ENCODE data around the gene CANT1. TPM values are rescaled to one million over a fixed set of nuclear protein-coding genes. Genes with fewer than 3 reads are reported as not detected.

Gene CANT1
- total RNA-seq, 1 donor from 2014 or later: 81.6 TPM

GRCh38 chr17:78959803-78960202, 49.8 kb downstream of the CANT1 start:
- no peak for DNase-seq (ENCODE audit: low spot score)
- Mint-ChIP-seq H3K4me3 (ENCODE audit: unreplicated experiment) (no peak overlapping the region), H3K36me3 (ENCODE audit: low read depth, unreplicated experiment) (no peaks in the 10 kb centered on the region), H3K27me3 (ENCODE audit: unreplicated experiment) (peaks cover 5% of the 10 kb centered on the region), H3K4me1 (ENCODE audit: unreplicated experiment) (no peaks in the 10 kb centered on the region), H3K27ac (ENCODE audit: unreplicated experiment) (no peak overlapping the region), H3K9me3 (ENCODE audit: unreplicated experiment) (no peaks in the 10 kb centered on the region)
- no peak for TF ChIP-seq CTCF (IDR thresholded peaks at IDR 0.05; ENCODE audit: unreplicated experiment)

GRCh38 chr17:78958641-78959127, 50.9 kb downstream of the CANT1 start:
- Mint-ChIP-seq H3K4me1 (ENCODE audit: unreplicated experiment) (no peaks in the 10 kb centered on the region), H3K27me3 (ENCODE audit: unreplicated experiment) (peaks cover 6% of the 10 kb centered on the region), H3K9me3 (ENCODE audit: unreplicated experiment) (no peaks in the 10 kb centered on the region), H3K27ac (ENCODE audit: unreplicated experiment) (no peak overlapping the region), H3K36me3 (ENCODE audit: low read depth, unreplicated experiment) (no peaks in the 10 kb centered on the region), H3K4me3 (ENCODE audit: unreplicated experiment) (no peak overlapping the region)
- no peak for DNase-seq (ENCODE audit: low spot score)
- no peak for TF ChIP-seq CTCF (IDR thresholded peaks at IDR 0.05; ENCODE audit: unreplicated experiment)

- Mint-ChIP-seq H3K36me3 (ENCODE audit: low read depth, unreplicated experiment) (no peaks in the 10 kb centered on the region), H3K4me1 (ENCODE audit: unreplicated experiment) (no peaks in the 10 kb centered on the region), H3K9me3 (ENCODE audit: unreplicated experiment) (no peaks in the 10 kb centered on the region), H3K4me3 (ENCODE audit: unreplicated experiment) (no peak overlapping the region), H3K27me3 (ENCODE audit: unreplicated experiment) (peaks cover 6% of the 10 kb centered on the region), H3K27ac (ENCODE audit: unreplicated experiment) (no peak overlapping the region)
- TF ChIP-seq CTCF (IDR thresholded peaks at IDR 0.05; ENCODE audit: unreplicated experiment): no peak
- DNase-seq (ENCODE audit: low spot score): no peak
Observed at GRCh38 chr17:78957128-78957527, 52.4 kb downstream of the CANT1 start.

- H3K27ac Mint-ChIP-seq (ENCODE audit: unreplicated experiment): no peak overlapping the region
- H3K4me1 Mint-ChIP-seq (ENCODE audit: unreplicated experiment): peaks cover 3% of the 10 kb centered on the region
- H3K4me3 Mint-ChIP-seq (ENCODE audit: unreplicated experiment): no peak overlapping the region
- no peak for TF ChIP-seq CTCF (IDR thresholded peaks at IDR 0.05; ENCODE audit: unreplicated experiment)
- H3K27me3 Mint-ChIP-seq (ENCODE audit: unreplicated experiment): peaks cover 3% of the 10 kb centered on the region
- no peaks in the 10 kb centered on the region for H3K36me3 Mint-ChIP-seq (ENCODE audit: low read depth, unreplicated experiment)
- H3K9me3 Mint-ChIP-seq (ENCODE audit: unreplicated experiment): no peaks in the 10 kb centered on the region
- no peak for DNase-seq (ENCODE audit: low spot score)
Observed at GRCh38 chr17:78956254-78956653, 53.3 kb downstream of the CANT1 start.

- H3K4me3 Mint-ChIP-seq (ENCODE audit: unreplicated experiment): no peak overlapping the region
- no peak for DNase-seq (ENCODE audit: low spot score)
- H3K36me3 Mint-ChIP-seq (ENCODE audit: low read depth, unreplicated experiment): no peaks in the 10 kb centered on the region
- peaks cover 3% of the 10 kb centered on the region for H3K4me1 Mint-ChIP-seq (ENCODE audit: unreplicated experiment)
- H3K27me3 Mint-ChIP-seq (ENCODE audit: unreplicated experiment): peaks cover 3% of the 10 kb centered on the region
- no peaks in the 10 kb centered on the region for H3K9me3 Mint-ChIP-seq (ENCODE audit: unreplicated experiment)
- H3K27ac Mint-ChIP-seq (ENCODE audit: unreplicated experiment): no peak overlapping the region
- no peak for TF ChIP-seq CTCF (IDR thresholded peaks at IDR 0.05; ENCODE audit: unreplicated experiment)
Observed at GRCh38 chr17:78954684-78955083, 54.9 kb downstream of the CANT1 start.

Data from endothelial cell (in vitro differentiated cells).